Measurements from ENCODE around the gene MBNL1.

- TF ChIP-seq CTCF (IDR thresholded peaks at IDR 0.05) (no peak), POLR2A (IDR thresholded peaks at IDR 0.05) (no peak)
These were observed 42.6 kb upstream of the MBNL1 start for GRCh38 chr3:152226176-152226575.
